HepG2 (cell line): Measurements from ENCODE around the gene SFI1. TPM values are rescaled to one million over a fixed set of nuclear protein-coding genes. Genes with fewer than 3 reads are reported as not detected.

Source experiments
- ATM ChIP-seq: fragments of 450-650 bp; IDR thresholded peaks from 2 replicates; pipeline ENCODE4 v1.7.1; 2017; ENCODE audit warnings: mild to moderate bottlenecking, borderline replicate concordance
- FOXM1 ChIP-seq: sonication (generic); formaldehyde crosslinking; IDR thresholded peaks from 2 replicates; pipeline ENCODE4 v1.5.0; 2020; ENCODE audit warnings: missing genetic modification reagents
- HIVEP1 ChIP-seq: sonication (generic); formaldehyde crosslinking; IDR thresholded peaks from 2 replicates; pipeline ENCODE4 v1.4.0; 2020; ENCODE audit warnings: mild to moderate bottlenecking, missing genetic modification reagents
- KDM2A ChIP-seq: sonication (generic); formaldehyde crosslinking; IDR thresholded peaks from 2 replicates; pipeline ENCODE4 v1.4.0; 2020; ENCODE audit warnings: low read depth, missing genetic modification reagents, borderline replicate concordance
- KDM4B ChIP-seq: sonication (generic); formaldehyde crosslinking; IDR thresholded peaks from 2 replicates; pipeline ENCODE4 v1.4.0; 2020; ENCODE audit warnings: missing genetic modification reagents
- KDM6A ChIP-seq: IDR thresholded peaks from 2 replicates; pipeline ENCODE4 v1.6.1; 2016; ENCODE audit warnings: low read depth
- MIER2 ChIP-seq: IDR thresholded peaks from 2 replicates; pipeline ENCODE4 v1.6.1; 2016; ENCODE audit warnings: missing biosample characterization, missing genetic modification reagents
- NFE2L2 ChIP-seq: fragments of 150-350 bp; IDR thresholded peaks from 2 replicates; pipeline ENCODE4 v1.6.1; 2014; ENCODE audit warnings: low read length
- RELA ChIP-seq: sonication (generic); formaldehyde crosslinking; IDR thresholded peaks from 2 replicates; pipeline ENCODE4 v1.4.0; 2020; ENCODE audit warnings: missing genetic modification reagents
- TERF1 ChIP-seq: sonication (generic); formaldehyde crosslinking; IDR thresholded peaks from 2 replicates; pipeline ENCODE4 v1.8.0; 2022; ENCODE audit warnings: mild to moderate bottlenecking, missing genetic modification reagents, moderate library complexity
- TFDP2 ChIP-seq: sonication (generic); formaldehyde crosslinking; IDR thresholded peaks from 2 replicates; pipeline ENCODE4 v1.4.0; 2020; ENCODE audit warnings: missing genetic modification reagents
- TSC22D2 ChIP-seq: sonication (generic); formaldehyde crosslinking; IDR thresholded peaks from 2 replicates; pipeline ENCODE4 v1.5.1; 2020; ENCODE audit warnings: missing genetic modification reagents, mild to moderate bottlenecking, borderline replicate concordance
- ZBTB34 ChIP-seq: sonication (generic); formaldehyde crosslinking; IDR thresholded peaks from 2 replicates; pipeline ENCODE4 v1.8.0; 2022; ENCODE audit warnings: mild to moderate bottlenecking, missing genetic modification reagents
- ZBTB4 ChIP-seq: sonication (generic); formaldehyde crosslinking; IDR thresholded peaks from 2 replicates; pipeline ENCODE4 v1.4.0; 2020; ENCODE audit warnings: missing genetic modification reagents, mild to moderate bottlenecking, borderline replicate concordance
- ZGPAT ChIP-seq: IDR thresholded peaks from 2 replicates; pipeline ENCODE4 v1.6.1; 2016; ENCODE audit warnings: mild to moderate bottlenecking
- ZNF235 ChIP-seq: sonication (generic); formaldehyde crosslinking; IDR thresholded peaks from 2 replicates; pipeline ENCODE4 v1.8.1; 2023; ENCODE audit warnings: mild to moderate bottlenecking, missing genetic modification reagents, borderline replicate concordance
- ZNF337 ChIP-seq: sonication (generic); formaldehyde crosslinking; IDR thresholded peaks from 2 replicates; pipeline ENCODE4 v1.5.1; 2020; ENCODE audit warnings: missing genetic modification reagents, low read depth, mild to moderate bottlenecking, borderline replicate concordance
- ZNF484 ChIP-seq: sonication (generic); formaldehyde crosslinking; IDR thresholded peaks from 2 replicates; pipeline ENCODE4 v1.5.1; 2020; ENCODE audit warnings: mild to moderate bottlenecking, low read depth, missing genetic modification reagents, borderline replicate concordance
- ZNF614 ChIP-seq: IDR thresholded peaks from 2 replicates; pipeline ENCODE4 v1.6.1; 2018; ENCODE audit warnings: missing biosample characterization, missing genetic modification reagents, inconsistent platforms, borderline replicate concordance
- ZNF878 ChIP-seq: sonication (generic); formaldehyde crosslinking; IDR thresholded peaks from 2 replicates; pipeline ENCODE4 v1.8.1; 2023; ENCODE audit warnings: mild to moderate bottlenecking, missing genetic modification reagents, moderate library complexity
- polyA plus RNA-seq, 8 experiments: library from polyadenylated mRNA; depleted of rRNA in 3 of 8; stranded (reverse) in 7 of 8; unstranded in 1 of 8; fragments of >200 nt; fragmentation: Illumina TruSeq in 4 of 8; extraction: Trizol in 4 of 8; gene quantifications; 2 replicates each; pipeline versions ENCODE4 v1.2.1 to v1.2.3, GENCODE V29; 2011 to 2016; ENCODE audit warnings: low read depth in 4 of 8, missing spikeins in 1 of 8, mixed read lengths in 1 of 8; ENCODE audit not compliant: insufficient read depth in 1 of 8
- total RNA-seq, 5 experiments: library from RNA; depleted of rRNA; stranded (reverse); fragments of >200 nt; fragmentation: Illumina TruSeq; extraction: Trizol; gene quantifications; 2 replicates each; pipeline ENCODE4 v1.2.3, GENCODE V29; 2016; ENCODE audit warnings: low read depth in 1 of 5

SFI1 gene
- total and polyA plus RNA-seq, 2 of the 13 experiments (the other 11 are each of a cell fraction or from before 2014, with no cell fraction given): 20.5 to 40.1 TPM

GRCh38 chr22:31630331-31631329 lies 134.3 kb downstream of the SFI1 start (continued):
- TF ChIP-seq ZBTB34 (CRISPR knock-in tag): no peak
- TF ChIP-seq ZNF235 (CRISPR knock-in tag): no peak
- no peak; the same call in 1 of the 2 replicates for TF ChIP-seq ZBTB4 (CRISPR knock-in tag)
- TF ChIP-seq HIVEP1 (CRISPR knock-in tag): peak; percentile 54; the same call in 1 of the 2 replicates
- TF ChIP-seq ZNF484: no peak
- TF ChIP-seq ZNF878 (CRISPR knock-in tag): no peak
- no peak for TF ChIP-seq TSC22D2 (CRISPR knock-in tag)
- TF ChIP-seq FOXM1: no peak
- peak; percentile 74 for TF ChIP-seq ZGPAT (CRISPR knock-in tag)
- TF ChIP-seq ATM: no peak
- no peak for TF ChIP-seq TERF1 (CRISPR knock-in tag)
- no peak for TF ChIP-seq KDM4B
- no peak for TF ChIP-seq RELA (CRISPR knock-in tag)
- TF ChIP-seq TFDP2: no peak
- TF ChIP-seq ZNF614 (CRISPR knock-in tag): no peak
- peak; percentile 58; the same call in 1 of the 2 replicates for TF ChIP-seq KDM2A (CRISPR knock-in tag)
- peak; percentile 67; the same call in 1 of the 2 replicates for TF ChIP-seq ZNF337 (CRISPR knock-in tag)
- no peak for TF ChIP-seq KDM6A (CRISPR knock-in tag)
- TF ChIP-seq NFE2L2: no peak
- no peak for TF ChIP-seq MIER2 (CRISPR knock-in tag)
